ENCODE data around the gene XRCC3.

DNA sequence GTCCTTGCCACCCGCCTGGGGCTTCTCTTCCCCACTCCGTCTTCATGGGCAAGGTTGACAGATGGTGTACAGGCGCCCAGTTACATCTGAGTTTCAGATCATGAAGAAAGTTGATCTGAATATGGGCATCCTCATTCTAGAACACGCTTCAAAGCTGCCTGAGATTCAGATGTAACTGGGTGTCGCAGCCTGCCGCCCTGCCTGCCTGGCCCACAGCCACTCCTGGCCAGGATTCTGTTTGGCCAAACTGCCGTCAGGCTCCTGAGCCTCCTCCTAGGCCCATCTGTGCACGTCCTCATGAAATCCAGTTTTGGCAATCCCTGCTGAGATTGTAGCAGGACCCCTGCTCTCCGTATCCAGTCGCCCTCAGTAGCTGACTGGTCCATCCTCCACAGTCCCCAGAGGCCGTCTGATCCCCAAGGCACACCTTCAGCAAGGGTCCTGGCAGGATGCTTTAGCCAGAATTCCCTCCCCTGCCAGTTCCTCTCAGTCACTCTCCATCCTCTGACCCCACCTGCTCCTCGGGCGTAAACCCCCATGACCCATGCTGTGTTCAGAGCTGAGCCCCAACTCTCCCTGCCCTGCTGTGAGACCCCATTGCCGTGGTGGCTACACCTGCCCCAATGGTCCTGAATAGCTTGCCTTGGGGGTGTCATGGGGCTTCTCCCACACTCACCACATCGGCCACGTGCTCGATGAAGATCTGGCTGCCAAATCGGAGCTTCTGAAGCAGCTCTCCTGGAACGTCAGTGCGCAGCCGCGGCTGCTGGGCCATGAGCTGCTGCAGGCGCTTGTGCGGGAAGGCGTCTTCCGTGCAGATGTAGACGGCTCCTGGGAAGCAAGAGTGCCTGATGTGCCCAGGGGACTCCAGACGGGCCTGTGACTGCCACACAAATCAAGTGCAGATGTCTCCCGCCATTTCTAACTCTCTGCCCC, 12.5 kb downstream of the XRCC3 start:
- TF ChIP-seq, protein P1, sequence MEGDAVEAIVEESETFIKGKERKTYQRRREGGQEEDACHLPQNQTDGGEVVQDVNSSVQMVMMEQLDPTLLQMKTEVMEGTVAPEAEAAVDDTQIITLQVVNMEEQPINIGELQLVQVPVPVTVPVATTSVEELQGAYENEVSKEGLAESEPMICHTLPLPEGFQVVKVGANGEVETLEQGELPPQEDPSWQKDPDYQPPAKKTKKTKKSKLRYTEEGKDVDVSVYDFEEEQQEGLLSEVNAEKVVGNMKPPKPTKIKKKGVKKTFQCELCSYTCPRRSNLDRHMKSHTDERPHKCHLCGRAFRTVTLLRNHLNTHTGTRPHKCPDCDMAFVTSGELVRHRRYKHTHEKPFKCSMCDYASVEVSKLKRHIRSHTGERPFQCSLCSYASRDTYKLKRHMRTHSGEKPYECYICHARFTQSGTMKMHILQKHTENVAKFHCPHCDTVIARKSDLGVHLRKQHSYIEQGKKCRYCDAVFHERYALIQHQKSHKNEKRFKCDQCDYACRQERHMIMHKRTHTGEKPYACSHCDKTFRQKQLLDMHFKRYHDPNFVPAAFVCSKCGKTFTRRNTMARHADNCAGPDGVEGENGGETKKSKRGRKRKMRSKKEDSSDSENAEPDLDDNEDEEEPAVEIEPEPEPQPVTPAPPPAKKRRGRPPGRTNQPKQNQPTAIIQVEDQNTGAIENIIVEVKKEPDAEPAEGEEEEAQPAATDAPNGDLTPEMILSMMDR (conservative IDR thresholded peaks at IDR 0.05; ENCODE audit: low read depth, low read length) = no peak
- TF ChIP-seq EZH2 (IDR thresholded peaks at IDR 0.05; ENCODE audit: low read length, unreplicated experiment) (no peak), EZH2phosphoT487 (IDR thresholded peaks at IDR 0.05; ENCODE audit: borderline replicate concordance, low read length) (no peak)
